Astrocyte (in vitro differentiated cells and primary cell): ENCODE results near the gene ANKRD33B.

Experiments used
- EZH2 ChIP-seq: IDR thresholded peaks from 2 replicates; pipeline ENCODE4 v1.6.1; 2012; ENCODE audit warnings: mild to moderate bottlenecking, low read length, inconsistent platforms; ENCODE audit not compliant: insufficient read depth
- TF ChIP-seq, protein P1 (sequence below): IDR thresholded peaks from 2 replicates; pipeline ENCODE4 v1.5.1; 2011; ENCODE audit warnings: low read depth, mild to moderate bottlenecking, inconsistent platforms, low read length, moderate library complexity; ENCODE audit not compliant: insufficient read depth

DNA sequence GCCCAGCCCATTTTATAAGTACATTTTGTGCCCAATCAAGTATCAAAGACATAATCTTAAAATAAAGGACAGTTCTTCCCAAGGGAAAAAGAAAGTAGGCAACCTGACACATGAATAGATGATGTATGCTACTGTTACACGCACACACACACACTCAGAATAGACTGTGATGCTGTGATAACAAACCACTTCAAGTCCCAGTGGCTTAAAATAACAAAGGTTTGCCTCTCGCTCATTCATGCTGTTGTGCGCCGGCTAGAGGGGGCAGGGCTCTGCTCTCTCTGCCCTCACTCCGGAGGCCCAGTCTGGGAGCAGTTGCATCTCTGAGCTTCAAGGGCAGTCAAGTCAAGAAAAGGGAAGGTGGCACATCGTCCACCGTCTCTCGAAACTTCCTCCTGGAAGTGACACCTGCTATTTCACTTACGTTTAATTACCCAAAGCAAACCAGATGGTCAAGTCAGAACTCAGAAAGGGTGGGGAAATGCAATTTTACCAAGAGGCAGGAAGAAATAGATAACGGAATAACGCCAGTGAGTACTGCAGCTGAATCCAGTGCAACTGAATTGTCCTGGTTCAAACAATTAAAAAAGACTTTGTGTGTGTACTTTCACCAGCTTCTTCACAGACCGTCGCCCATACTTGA is 43.3 kb downstream of the ANKRD33B start:
- TF ChIP-seq, protein P1, sequence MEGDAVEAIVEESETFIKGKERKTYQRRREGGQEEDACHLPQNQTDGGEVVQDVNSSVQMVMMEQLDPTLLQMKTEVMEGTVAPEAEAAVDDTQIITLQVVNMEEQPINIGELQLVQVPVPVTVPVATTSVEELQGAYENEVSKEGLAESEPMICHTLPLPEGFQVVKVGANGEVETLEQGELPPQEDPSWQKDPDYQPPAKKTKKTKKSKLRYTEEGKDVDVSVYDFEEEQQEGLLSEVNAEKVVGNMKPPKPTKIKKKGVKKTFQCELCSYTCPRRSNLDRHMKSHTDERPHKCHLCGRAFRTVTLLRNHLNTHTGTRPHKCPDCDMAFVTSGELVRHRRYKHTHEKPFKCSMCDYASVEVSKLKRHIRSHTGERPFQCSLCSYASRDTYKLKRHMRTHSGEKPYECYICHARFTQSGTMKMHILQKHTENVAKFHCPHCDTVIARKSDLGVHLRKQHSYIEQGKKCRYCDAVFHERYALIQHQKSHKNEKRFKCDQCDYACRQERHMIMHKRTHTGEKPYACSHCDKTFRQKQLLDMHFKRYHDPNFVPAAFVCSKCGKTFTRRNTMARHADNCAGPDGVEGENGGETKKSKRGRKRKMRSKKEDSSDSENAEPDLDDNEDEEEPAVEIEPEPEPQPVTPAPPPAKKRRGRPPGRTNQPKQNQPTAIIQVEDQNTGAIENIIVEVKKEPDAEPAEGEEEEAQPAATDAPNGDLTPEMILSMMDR: no peak
- TF ChIP-seq EZH2: no peak
